ENCODE results near the gene SPINT2. TPM values are rescaled to one million over a fixed set of nuclear protein-coding genes. Genes with fewer than 3 reads are reported as not detected.

Gene SPINT2
- total and polyA plus RNA-seq, 2 donors (not counting 1 experiment from before 2014, with no cell fraction given), result 50.0 to 70.0 TPM

DNA sequence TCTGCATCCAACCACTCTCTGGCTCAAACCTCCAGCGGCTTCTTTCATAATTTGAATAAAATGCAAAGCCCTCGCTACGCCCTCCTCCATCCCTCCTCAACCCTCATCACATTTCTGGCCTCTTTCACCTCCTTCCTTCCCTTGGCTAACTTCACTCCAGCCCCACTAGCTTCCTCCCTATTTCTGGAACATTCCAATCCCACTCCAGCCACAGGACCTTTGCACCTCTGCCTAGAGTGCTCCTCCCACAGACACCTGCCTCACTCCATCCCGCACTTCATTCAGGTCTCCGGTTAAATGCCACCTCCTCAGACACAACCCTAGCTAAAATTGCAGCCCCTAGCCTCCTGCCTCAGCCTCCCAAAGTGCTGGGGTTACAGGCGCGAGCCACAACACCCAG lies 32.5 kb upstream of the SPINT2 start:
- intact Hi-C loops (cut with micrococcal nuclease), result no loop called here
- DNase-seq, result no peak
- WGBS (ENCODE audit: insufficient coverage), result 88% methylated on average over 5 of the region's 7 CpGs
- H3K27me3 ChIP-seq (replicated peaks in 1 of 4; ENCODE audit: control extremely low read depth in 1 of 4, control insufficient read depth in 3 of 4, insufficient read depth in 4 of 4, low read length in 3 of 4), result peaks cover 0 to 62% (median 17%) of the 10 kb centered on the region in 4 experiments
- H3K4me2 ChIP-seq (replicated peaks; ENCODE audit: low read depth, low read length, poor library complexity, severe bottlenecking), result no peak overlapping the region
- no peak overlapping the region for H3K4me3 ChIP-seq (ENCODE audit: control extremely low read depth in 1 of 5, extremely low read depth in 1 of 5, insufficient read depth in 1 of 5, low read depth in 2 of 5, low read length in 4 of 5)
- H3K9ac ChIP-seq (ENCODE audit: low read length), result no peak overlapping the region
- no peak for TF ChIP-seq EZH2 (IDR thresholded peaks at IDR 0.05; ENCODE audit: borderline replicate concordance, insufficient read depth, low read depth, low read length, poor library complexity, severe bottlenecking)
- TF ChIP-seq, protein P1, sequence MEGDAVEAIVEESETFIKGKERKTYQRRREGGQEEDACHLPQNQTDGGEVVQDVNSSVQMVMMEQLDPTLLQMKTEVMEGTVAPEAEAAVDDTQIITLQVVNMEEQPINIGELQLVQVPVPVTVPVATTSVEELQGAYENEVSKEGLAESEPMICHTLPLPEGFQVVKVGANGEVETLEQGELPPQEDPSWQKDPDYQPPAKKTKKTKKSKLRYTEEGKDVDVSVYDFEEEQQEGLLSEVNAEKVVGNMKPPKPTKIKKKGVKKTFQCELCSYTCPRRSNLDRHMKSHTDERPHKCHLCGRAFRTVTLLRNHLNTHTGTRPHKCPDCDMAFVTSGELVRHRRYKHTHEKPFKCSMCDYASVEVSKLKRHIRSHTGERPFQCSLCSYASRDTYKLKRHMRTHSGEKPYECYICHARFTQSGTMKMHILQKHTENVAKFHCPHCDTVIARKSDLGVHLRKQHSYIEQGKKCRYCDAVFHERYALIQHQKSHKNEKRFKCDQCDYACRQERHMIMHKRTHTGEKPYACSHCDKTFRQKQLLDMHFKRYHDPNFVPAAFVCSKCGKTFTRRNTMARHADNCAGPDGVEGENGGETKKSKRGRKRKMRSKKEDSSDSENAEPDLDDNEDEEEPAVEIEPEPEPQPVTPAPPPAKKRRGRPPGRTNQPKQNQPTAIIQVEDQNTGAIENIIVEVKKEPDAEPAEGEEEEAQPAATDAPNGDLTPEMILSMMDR (IDR thresholded peaks at IDR 0.05), result no peak
- ATAC-seq (ENCODE audit: low read depth), result no peak
- no peaks in the 10 kb centered on the region for H4K20me1 ChIP-seq (ENCODE audit: control insufficient read depth, insufficient read depth, low read length, poor library complexity, severe bottlenecking)
- Mint-ChIP-seq H3K4me3 (no peak overlapping the region), H3K27ac (no peak overlapping the region), H3K27me3 (peaks cover 25% of the 10 kb centered on the region), H3K4me1 (peaks cover 16% of the 10 kb centered on the region), H3K9me3 (ENCODE audit: insufficient read depth) (no peaks in the 10 kb centered on the region)
- POLR2A ChIA-PET, result no interaction called here
- no peaks in the 10 kb centered on the region for H3K79me2 ChIP-seq (ENCODE audit: control insufficient read depth, insufficient read depth, low read length)
- no peaks in the 10 kb centered on the region for H3K36me3 ChIP-seq (replicated peaks in 1 of 2; ENCODE audit: control extremely low read depth in 1 of 2, control insufficient read depth in 1 of 2, extremely low read depth in 1 of 2, insufficient read depth in 2 of 2, low read length in 1 of 2)
- H3K27ac ChIP-seq (ENCODE audit: low read length in 2 of 2), result no peak overlapping the region
- no peak overlapping the region for H2AFZ ChIP-seq (ENCODE audit: insufficient read depth, low read depth, low read length, poor library complexity, severe bottlenecking)
- CTCF ChIA-PET, result interaction anchor here (0.6 to 2.5 kb wide), 5 partner anchors 11 to 332 kb away, joined by 3 to 10 read pairs (median 5); partner anchors contain the start of gene CATSPERG
- H3K9me3 ChIP-seq (ENCODE audit: control extremely low read depth in 1 of 3, control insufficient read depth in 2 of 3, insufficient read depth in 1 of 3, low read length in 2 of 3), result peaks cover 0 to 14% (median 0%) of the 10 kb centered on the region in 3 donors
- H3K4me1 ChIP-seq (ENCODE audit: control insufficient read depth in 2 of 2, insufficient read depth in 2 of 2, low read length in 2 of 2), result peaks cover 17 to 21% of the 10 kb centered on the region in 2 donors

- 36% methylated on average over 7 of the region's 7 CpGs for WGBS (ENCODE audit: insufficient coverage)
- Mint-ChIP-seq H3K4me1 (peaks cover 6% of the 10 kb centered on the region), H3K27me3 (peaks cover 20% of the 10 kb centered on the region), H3K9me3 (ENCODE audit: insufficient read depth) (no peaks in the 10 kb centered on the region), H3K4me3 (no peak overlapping the region), H3K27ac (no peak overlapping the region)
- ChIA-PET CTCF (interaction anchor here (0.6 to 3.8 kb wide), 14 partner anchors 8 to 723 kb away, joined by 3 to 24 read pairs (median 5); partner anchors contain the start of genes CATSPERG, FAM98C, PSMD8 and SPINT2), POLR2A (interaction anchor here (0.7 kb wide), 1 partner anchor 17 kb away, joined by 5 read pairs; no protein-coding TSS in a partner anchor)
- Histone ChIP-seq H2AFZ (ENCODE audit: insufficient read depth, low read depth, low read length, poor library complexity, severe bottlenecking) (peak overlapping the region; percentile 25), H3K9ac (ENCODE audit: low read length) (no peak overlapping the region), H3K4me1 (ENCODE audit: control insufficient read depth in 2 of 2, insufficient read depth in 2 of 2, low read length in 2 of 2) (peaks cover 5 to 11% of the 10 kb centered on the region in 2 donors), H3K4me2 (replicated peaks; ENCODE audit: low read depth, low read length, poor library complexity, severe bottlenecking) (no peak overlapping the region), H3K9me3 (ENCODE audit: control extremely low read depth in 1 of 3, control insufficient read depth in 2 of 3, insufficient read depth in 1 of 3, low read length in 2 of 3) (peaks cover 0 to 5% (median 0%) of the 10 kb centered on the region in 3 donors), H3K27ac (ENCODE audit: low read length in 2 of 2) (no peak overlapping the region), H3K36me3 (replicated peaks in 1 of 2; ENCODE audit: control extremely low read depth in 1 of 2, control insufficient read depth in 1 of 2, extremely low read depth in 1 of 2, insufficient read depth in 2 of 2, low read length in 1 of 2) (no peaks in the 10 kb centered on the region), H3K4me3 (ENCODE audit: control extremely low read depth in 1 of 5, extremely low read depth in 1 of 5, insufficient read depth in 1 of 5, low read depth in 2 of 5, low read length in 4 of 5) (no peak overlapping the region), H4K20me1 (ENCODE audit: control insufficient read depth, insufficient read depth, low read length, poor library complexity, severe bottlenecking) (no peaks in the 10 kb centered on the region), H3K27me3 (replicated peaks in 1 of 4; ENCODE audit: control extremely low read depth in 1 of 4, control insufficient read depth in 3 of 4, insufficient read depth in 4 of 4, low read length in 3 of 4) (peaks cover 0 to 46% (median 5%) of the 10 kb centered on the region in 4 experiments), H3K79me2 (ENCODE audit: control insufficient read depth, insufficient read depth, low read length) (no peaks in the 10 kb centered on the region)
- TF ChIP-seq EZH2 (IDR thresholded peaks at IDR 0.05; ENCODE audit: borderline replicate concordance, insufficient read depth, low read depth, low read length, poor library complexity, severe bottlenecking), result no peak
- TF ChIP-seq, protein P1 (IDR thresholded peaks at IDR 0.05), result peak; percentile 78
- DNase-seq (peak; percentile 83), ATAC-seq (ENCODE audit: low read depth) (peak; percentile 46)
- intact Hi-C loops (cut with micrococcal nuclease), result loop anchor here (1.0 to 2.0 kb wide), 2 partner anchors 102 to 169 kb away; partner anchors contain the start of genes CATSPERG and FAM98C
These were observed 30.6 kb upstream of the SPINT2 start for GRCh38 chr19:38233740-38234251.

Measured in B cell (primary cell).